HG03139 (cell line): ENCODE results near the gene ANO2.

Source experiments
- ATAC-seq: cut with Tn5 transposase; IDR thresholded peaks from one replicate; pipeline ENCODE4 v1.9.1; 2021; ENCODE audit not compliant: unreplicated experiment

ANO2 gene

GRCh38 chr12:5522432-5523335 lies 422.4 kb downstream of the ANO2 start:
- ATAC-seq, result no peak

DNA sequence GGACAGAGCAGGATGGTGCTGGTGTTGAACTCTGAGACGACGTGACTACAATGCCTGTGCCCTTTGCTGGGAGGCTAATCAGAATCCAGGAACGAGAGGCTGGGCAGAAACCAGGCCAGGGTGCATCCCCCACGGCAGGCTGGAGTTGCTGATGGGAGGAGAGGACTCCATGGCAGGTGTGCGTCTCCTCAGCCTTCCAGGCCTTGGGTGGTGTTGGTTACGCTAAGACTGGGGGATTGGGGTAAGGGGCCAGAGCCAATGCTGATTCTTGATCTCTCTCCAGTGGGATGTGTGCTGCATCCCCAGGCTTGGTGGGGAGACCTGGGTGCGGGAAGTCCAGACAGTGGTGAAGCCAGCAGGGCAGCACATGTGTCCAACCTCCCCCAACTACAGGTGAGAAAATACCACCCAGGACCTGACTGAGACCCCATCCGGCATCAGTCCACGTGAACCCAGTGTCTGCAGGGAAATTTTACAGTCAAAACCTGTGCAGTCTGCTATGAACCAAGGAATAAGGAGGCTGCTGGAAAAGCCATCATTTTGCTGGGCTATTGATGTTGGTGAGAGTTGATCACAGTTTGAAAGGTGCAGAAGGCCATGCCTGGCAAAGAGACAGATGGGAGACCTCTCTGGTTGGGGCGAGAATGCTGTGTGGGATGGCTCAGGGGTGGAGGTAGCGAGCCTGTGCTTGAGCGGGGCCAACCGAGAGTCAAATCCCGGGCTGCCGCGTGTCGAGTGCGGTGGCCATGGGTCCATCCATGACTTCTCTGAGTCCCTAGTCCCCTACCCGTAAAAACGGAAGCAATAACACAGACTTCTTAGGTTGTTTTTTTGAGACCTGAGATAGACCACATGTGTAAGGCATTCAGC lies 423.4 kb downstream of the ANO2 start:
- no peak for ATAC-seq

GRCh38 chr12:5520831-5521230 lies 424.2 kb downstream of the ANO2 start:
- ATAC-seq, result no peak

DNA sequence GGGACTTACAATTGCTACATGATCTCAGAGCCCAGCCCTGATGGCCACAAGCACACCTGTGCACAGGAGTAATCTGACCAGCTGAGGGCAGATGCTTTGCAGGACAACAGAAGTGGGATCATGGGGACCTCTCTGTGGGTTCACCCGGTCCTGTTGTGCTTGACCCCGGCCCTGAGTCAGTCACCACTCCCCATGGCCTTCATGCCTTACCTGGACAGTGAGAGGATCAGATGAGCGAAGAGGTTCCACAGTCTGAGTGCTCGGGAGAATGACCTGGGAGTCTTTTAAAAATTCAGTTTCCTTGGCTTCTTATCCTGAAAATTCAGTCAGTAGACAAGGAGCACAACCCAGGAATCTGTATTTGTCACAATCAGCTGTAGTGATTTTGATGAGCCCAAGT lies 425.0 kb downstream of the ANO2 start:
- no peak for ATAC-seq

GRCh38 chr12:5518584-5519365 lies 426.3 kb downstream of the ANO2 start:
- ATAC-seq, result no peak

DNA sequence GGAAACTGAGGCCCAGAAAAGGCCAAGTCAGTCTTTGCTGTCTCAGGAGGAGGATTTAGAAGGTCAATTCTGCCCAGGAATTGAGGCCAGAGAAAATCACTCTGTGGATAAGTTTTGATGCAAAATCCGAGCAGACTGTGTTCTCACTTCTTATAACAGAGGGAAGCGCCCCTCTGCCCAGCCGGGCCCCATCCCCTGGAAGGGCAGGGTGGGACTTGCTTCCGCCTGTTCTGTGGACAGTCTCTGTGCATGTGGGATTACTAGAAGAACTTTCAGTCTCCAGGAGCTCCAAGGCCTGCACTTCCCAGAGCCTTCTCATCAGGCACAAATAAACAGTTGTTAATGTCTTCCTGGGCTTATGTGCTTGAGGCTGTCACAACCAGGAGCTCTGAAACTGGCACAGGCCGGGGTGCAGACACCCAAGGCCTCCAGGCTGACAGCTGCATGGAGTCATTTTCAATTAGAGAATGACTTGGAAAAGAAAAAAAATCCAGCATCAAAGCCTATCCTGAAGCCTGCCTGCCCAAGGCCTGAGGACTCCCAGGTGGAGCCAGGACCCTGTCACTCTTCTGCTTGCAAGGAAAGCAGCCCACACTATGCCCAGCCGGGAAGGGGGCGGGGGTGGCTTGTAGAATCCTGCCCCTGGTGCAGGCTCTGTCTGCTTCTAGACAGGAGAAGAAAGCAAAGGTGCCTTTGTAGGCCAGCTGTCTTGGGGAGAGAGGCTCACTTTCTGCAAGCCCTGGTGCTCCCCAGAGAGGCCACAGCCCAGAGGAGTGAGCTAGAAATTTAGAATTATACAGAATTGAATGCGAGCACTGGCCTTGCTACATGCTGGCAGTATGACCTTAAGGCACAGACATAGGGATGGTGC lies 428.5 kb downstream of the ANO2 start:
- no peak for ATAC-seq

DNA sequence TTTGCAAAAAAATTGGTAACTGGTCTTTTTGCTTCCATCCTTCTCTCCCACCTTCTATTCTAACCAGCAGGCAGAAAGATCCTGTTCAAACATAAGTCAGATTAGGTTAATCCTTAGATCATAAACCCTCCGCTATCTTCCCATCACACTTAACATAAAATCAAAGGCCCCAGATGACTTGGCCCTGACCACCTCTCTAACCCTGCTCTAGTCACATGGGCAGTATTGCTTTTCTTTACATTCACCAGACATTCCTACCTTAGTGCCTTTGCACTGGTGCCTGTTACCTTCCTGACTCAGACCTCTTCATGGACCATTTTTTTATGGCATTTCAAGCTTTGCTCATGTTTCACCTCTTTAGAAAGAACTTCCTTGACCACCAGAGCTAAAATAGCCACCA lies 429.6 kb downstream of the ANO2 start:
- no peak for ATAC-seq

DNA sequence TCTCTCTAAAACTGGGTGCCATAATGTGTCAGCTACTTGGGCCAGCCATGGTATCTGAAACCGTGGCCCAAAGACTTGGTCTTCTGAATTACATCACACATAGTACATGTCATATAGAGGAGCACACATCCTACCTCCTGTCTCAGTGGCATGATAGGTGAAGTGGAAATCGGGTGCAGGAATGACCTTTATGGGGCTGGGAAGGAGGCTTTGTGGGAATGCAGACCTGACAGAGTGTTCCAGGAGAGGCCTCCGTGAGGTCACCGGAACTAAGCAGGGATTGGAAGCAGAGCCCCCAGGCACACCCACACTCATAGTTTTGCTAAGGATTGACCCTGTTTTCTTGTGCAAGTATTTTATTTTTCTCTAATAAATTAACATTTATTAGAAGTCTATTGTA lies 430.5 kb downstream of the ANO2 start:
- no peak for ATAC-seq

GRCh38 chr12:5514016-5514415 lies 431.0 kb downstream of the ANO2 start:
- ATAC-seq, result no peak

- ATAC-seq, result no peak
Observed at GRCh38 chr12:5513406-5513805, 431.7 kb downstream of the ANO2 start.
